ENCODE data around the gene OR6C2.
"Not testable (repeated sequence)": the region's sequence is repeated elsewhere in the genome, so short reads cannot be mapped to it uniquely, and the experiment has no call there.

OR6C2 gene

GRCh38 chr12:55443776-55444175, at the start of gene OR6C2:
Gene OR6C2, plus strand, starts transcription at chr12:55444076. Its CDS starts 8,138 bp downstream, at chr12:55452214.
- no peak for DNase-seq

- DNase-seq, result no peak
Measured at GRCh38 chr12:55396326-55396725, 47.5 kb upstream of the OR6C2 start.

DNA sequence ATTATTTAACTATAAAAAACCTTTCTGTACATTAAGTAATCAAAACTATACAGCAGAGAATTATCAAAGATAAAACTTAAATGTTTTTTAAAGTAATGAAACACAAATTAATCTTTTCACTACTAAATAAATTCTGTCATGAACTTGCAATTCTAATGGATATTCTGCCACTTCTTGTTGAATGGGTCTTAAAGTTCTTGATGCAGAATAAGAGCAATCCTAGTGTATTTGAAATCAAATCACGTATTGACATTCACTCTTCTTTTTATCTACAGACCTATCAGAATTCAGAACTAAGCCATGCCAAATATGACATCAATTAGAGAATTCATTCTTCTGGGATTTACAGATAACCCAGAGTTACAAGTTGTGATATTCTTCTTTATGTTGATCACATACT, 43.6 kb upstream of the OR6C2 start, which contains the start of gene OR6C65:
Gene OR6C65, plus strand, starts transcription at position 301 of the 400 bp plus-strand sequence. Its CDS starts 0 bp downstream, at position 301.
- no peak for DNase-seq

DNA sequence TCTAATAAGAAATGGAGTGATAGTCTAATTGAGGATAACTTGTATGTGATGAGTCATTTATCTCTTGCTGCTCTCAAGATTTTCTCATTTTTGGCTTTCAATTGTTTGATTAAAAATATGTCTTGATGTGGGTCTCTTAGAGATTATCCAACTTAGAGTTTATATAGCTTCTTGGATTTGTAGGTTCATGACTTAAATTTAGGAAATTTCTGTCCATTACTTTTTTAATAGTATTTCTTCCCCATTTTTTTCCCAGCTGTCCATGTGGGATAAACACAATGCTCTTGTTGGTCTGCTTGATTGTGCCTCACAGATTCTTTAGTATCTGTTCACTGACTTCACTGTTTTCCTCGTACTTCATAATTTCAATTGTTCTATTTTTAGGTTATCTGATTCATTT, 36.0 kb upstream of the OR6C2 start:
- DNase-seq, result no peak

DNA sequence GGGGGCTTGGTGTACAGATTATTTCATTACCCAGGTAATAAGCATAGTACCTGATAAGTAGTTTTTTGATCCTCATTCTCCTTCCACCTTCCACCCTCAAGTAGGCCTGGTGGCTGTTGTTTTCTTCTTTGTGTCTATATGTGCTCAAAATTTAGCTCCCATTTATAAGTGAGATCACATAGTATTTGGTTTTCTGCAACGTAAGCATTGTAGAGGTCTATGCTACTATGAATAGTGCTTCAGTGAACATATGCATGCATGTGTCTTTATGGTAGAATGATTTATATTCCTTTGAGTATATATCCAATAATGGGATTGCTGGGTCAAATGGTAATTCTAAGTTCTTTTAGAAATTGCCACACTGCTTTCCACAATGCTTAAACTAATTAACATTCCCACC, 34.7 kb upstream of the OR6C2 start:
- DNase-seq, result not testable (repeated sequence)

DNA sequence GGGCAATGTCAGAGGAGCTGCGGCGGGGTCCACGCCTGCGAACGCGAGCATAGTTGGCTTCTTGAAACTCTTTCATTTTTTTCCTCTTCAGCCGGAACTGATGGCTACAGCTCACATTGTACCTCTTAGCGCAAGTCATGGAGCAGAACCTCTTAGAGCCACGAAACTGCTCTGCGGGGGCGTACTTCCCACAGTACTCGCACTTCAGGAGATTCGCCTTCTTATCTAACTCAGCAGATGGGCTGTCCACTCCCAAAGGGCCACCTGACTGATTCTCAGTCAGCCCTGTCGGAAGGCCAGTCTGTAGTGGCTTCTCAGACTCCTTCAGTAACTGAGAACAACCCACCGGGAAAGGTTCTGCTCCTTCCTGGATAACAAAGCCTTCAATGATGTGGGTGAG, 31.7 kb upstream of the OR6C2 start:
- not testable (repeated sequence) for DNase-seq

DNA sequence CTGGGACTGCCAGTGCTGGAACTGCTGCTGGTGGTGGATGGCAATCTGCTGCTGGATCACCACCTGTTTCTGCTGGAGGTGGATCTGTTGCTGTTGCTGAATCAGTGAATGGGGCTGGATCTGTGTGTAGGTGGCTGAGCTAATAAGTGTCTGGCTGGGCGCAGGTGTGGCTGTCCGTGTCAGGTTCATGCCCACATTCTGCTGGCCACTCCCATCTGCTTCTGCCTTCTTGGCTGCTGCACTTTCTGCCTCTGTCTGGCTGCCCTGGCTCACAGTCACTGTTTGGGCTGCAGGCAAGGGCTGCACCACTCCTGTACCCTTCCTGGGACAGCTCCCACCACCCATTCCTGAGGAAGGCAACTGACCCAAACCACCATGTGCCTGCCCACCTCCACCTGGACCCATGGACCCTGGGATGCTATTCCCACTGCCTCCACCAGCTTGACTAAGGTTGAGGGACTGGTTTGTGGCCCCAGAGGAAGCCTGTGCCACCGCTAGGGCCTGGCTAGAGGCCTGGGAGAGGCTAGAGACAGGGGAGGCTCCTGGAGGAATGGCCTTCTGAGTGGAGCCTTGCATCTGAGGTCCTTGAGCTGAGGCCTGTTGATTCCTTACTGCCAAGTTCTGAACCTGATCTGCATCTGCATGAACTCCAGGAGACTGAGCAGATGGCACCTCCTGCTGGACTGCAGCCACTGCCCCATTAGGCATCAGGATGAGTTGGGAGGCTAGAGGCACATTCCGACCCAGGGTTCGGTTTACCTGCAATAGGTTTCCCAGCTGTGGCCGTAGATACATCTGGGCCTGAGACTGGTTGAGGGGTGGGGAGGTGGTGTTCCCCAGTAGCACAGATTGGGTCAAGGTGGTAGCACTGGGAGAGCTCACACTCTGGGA, 30.1 kb upstream of the OR6C2 start:
- not testable (repeated sequence) for DNase-seq

- not testable (repeated sequence) for DNase-seq
Measured at GRCh38 chr12:55414396-55414823, 29.5 kb upstream of the OR6C2 start.

DNA sequence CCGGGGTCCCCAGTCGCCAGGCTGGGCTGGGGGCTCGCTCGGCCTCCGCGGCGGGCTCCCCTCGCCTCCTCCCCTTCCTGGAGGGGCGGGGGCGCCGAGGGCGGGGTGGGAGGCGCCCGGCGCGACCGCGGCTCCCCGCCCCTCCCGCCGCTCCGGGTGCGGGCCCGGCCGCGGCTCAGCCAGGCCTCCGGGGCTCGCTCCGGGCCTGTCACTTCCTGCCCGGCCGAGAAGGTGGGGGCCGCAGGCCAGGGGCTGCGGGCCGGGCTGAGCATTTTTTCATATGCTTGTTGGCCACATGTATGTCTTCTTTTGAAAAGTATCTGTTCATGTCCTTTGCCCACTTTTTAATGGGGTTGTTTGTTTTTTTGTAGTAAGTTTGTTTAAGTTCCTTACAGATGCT, 29.0 kb upstream of the OR6C2 start:
- DNase-seq, result not testable (repeated sequence)

DNA sequence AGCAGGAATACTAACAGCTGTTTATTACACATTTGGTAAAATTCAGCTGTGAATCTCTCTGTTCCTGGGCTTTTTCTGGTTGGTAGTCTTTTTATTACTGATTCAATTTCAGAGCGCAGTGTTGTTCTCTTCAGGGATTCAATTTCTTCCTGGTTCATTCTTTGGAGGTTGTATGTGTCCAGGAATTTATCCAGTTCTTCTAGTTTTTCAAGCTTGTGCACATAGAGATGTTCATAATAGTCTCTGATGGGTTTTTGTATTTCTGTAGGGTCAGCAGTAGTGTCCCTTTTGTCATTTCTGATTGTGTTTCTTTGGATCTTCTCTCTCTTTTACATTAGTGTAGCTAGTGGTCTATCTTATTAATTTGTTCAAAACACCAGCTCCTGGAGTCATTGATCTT, 26.9 kb upstream of the OR6C2 start:
- no peak for DNase-seq

- DNase-seq, result no peak
Measured at GRCh38 chr12:55420307-55420962, 23.4 kb upstream of the OR6C2 start.

- DNase-seq, result no peak
Measured at GRCh38 chr12:55425954-55426353, 17.9 kb upstream of the OR6C2 start, which contains the start of gene OR6C76. Gene OR6C76, plus strand, starts transcription at chr12:55426254. Its CDS starts 0 bp downstream, at chr12:55426254.

DNA sequence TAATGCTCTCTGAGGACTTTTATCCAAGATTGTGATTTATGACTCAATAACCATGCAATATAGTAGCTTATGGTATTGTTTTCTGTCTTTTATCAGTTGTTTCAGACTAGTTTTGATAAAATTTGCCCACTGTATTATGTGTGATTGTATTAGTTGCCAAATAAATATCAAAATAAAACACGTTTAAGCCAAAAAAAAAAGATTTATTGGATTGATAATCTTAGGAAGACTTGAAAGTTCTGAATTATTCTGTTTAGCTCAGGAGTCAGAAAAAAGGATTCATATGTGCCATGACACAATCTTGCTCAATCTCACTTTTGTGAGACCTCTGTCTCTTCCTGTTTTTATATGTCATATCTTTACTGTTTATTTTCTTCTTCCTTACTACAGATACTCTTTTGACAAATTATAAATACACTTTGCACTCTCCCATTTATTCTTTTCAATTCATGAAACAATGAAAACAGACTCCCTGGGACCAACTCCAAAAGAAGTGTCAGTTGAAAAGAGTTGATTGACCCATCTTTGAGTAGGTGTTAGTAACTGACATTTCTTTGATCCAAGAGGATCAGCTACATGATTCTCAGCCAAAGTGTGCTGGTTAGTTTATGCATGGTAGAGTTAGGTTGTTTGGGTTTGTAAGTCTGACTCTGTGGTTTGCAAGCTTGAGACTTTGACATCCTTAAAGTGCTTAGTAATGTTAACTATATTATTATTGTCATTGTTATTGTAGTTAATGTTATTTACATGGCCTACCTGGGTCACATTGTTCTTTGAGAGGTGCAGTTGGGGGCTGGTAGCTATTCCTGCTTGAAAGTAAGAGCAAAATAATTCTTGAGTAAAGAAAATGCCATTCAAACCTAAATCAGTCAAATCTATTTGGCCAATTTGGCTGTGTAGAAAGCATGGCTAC, 15.3 kb upstream of the OR6C2 start:
- DNase-seq, result no peak

GRCh38 chr12:55441233-55441632, 2.6 kb upstream of the OR6C2 start:
- not testable (repeated sequence) for DNase-seq

DNA sequence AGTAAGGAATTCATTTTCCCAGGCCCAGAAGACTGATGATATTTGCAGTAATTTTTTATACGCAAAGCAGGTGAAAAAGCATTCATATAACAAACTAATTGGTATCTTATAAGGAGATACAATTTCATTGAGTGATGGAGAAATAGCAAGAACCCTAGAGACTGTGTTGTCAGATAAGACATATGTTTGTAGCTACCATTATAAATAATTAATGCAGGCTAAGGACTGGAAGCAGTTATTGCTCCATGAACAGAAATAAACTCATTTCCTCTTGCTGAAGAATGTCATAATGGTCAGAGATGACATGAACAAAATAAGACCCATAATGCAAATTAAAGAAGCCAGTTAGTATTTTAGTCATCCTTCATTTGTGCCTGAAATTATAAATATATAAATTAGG, 1.5 kb downstream of the OR6C2 start:
- no peak for DNase-seq

DNA sequence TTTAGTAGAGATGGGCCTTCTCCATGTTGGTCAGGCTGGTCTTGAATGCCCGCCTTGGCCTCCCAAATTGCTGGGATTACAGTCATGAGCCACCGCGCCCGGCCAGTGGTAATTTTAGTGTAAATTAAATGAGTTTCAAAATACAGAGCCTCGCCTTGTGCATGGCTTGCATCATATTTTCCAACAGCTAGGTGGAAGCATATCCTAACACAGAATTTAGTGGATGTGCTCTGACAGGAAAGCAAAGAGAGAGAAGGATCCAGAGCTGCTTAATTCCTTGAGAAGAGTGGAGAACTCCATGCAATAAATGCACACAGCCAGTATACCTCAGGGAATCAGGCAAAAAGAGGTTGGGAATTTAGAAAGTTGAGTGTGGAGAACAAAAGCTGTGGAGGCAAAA, 2.5 kb downstream of the OR6C2 start:
- DNase-seq, result no peak

DNA sequence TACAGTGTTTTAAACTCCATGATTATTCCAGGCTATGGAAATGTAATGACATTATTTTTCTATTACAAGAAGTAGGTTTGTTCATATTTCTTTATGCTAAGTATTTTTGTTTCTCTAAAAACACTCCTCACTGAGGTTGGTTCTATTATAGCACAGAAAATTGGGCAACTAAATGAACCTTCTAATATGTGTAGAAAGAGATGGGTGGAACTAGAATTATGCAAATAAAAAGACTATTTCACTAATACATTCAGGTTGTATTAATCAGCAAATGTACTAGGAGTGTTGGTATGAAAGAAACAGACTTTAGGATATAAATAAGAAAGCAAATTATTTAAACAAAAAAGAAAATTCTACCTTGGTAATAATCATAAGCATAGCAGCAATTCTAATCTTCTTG, 4.9 kb downstream of the OR6C2 start:
- no peak for DNase-seq

- DNase-seq, result not testable (repeated sequence)
Measured at GRCh38 chr12:55464926-55465325, 21.1 kb downstream of the OR6C2 start.

- no peak for DNase-seq
Measured at GRCh38 chr12:55467836-55468235, 24.0 kb downstream of the OR6C2 start.

GRCh38 chr12:55469291-55469690, 25.4 kb downstream of the OR6C2 start:
- no peak for DNase-seq

GRCh38 chr12:55470088-55470829, 26.4 kb downstream of the OR6C2 start, which contains the start of gene OR6C70:
Gene OR6C70, minus strand, starts transcription at chr12:55470138. Its CDS starts 0 bp downstream, at chr12:55470138.
- no peak for DNase-seq

- DNase-seq, result no peak
Measured at GRCh38 chr12:55472264-55472663, 28.4 kb downstream of the OR6C2 start.

Data from NCI-H526 (cell line).